ENCODE data around the gene STRADB.

The STRADB gene

GRCh38 chr2:201466050-201466675 is 14.6 kb downstream of the STRADB start:
- H3K4me2 ChIP-seq (ENCODE audit: low read length), result no peak overlapping the region
- no peaks in the 10 kb centered on the region for H3K79me2 ChIP-seq
- no peaks in the 10 kb centered on the region for H3K9me3 ChIP-seq (ENCODE audit: control insufficient read depth, low read length)
- H3K27me3 ChIP-seq (ENCODE audit: control insufficient read depth, insufficient read depth, low read length), result no peaks in the 10 kb centered on the region
- no peak overlapping the region for H3K27ac ChIP-seq
- no peak overlapping the region for H3K4me3 ChIP-seq (ENCODE audit: low read depth, low read length)
- H3K9ac ChIP-seq, result no peak overlapping the region
- TF ChIP-seq CTCF (IDR thresholded peaks at IDR 0.05), result no peak
- no peaks in the 10 kb centered on the region for H3K36me3 ChIP-seq (ENCODE audit: control insufficient read depth, insufficient read depth, low read length)
- H3K4me1 ChIP-seq, result no peaks in the 10 kb centered on the region
- H2AFZ ChIP-seq, result no peak overlapping the region

- Histone ChIP-seq H3K4me2 (ENCODE audit: low read length) (no peak overlapping the region), H3K36me3 (ENCODE audit: control insufficient read depth, insufficient read depth, low read length) (no peaks in the 10 kb centered on the region), H3K4me1 (no peaks in the 10 kb centered on the region), H3K27ac (no peak overlapping the region), H3K4me3 (ENCODE audit: low read depth, low read length) (no peak overlapping the region), H3K79me2 (no peaks in the 10 kb centered on the region), H3K27me3 (ENCODE audit: control insufficient read depth, insufficient read depth, low read length) (no peaks in the 10 kb centered on the region), H3K9me3 (ENCODE audit: control insufficient read depth, low read length) (no peaks in the 10 kb centered on the region), H2AFZ (no peak overlapping the region), H3K9ac (no peak overlapping the region)
- TF ChIP-seq CTCF (IDR thresholded peaks at IDR 0.05), result no peak
Observed at GRCh38 chr2:201467666-201468065, 16.1 kb downstream of the STRADB start.

- no peak overlapping the region for H3K9ac ChIP-seq
- H3K9me3 ChIP-seq (ENCODE audit: control insufficient read depth, low read length), result no peaks in the 10 kb centered on the region
- H3K36me3 ChIP-seq (ENCODE audit: control insufficient read depth, insufficient read depth, low read length), result no peaks in the 10 kb centered on the region
- TF ChIP-seq CTCF (IDR thresholded peaks at IDR 0.05), result no peak
- no peaks in the 10 kb centered on the region for H3K4me1 ChIP-seq
- H3K27ac ChIP-seq, result no peak overlapping the region
- no peaks in the 10 kb centered on the region for H3K79me2 ChIP-seq
- no peaks in the 10 kb centered on the region for H3K27me3 ChIP-seq (ENCODE audit: control insufficient read depth, insufficient read depth, low read length)
- no peak overlapping the region for H3K4me2 ChIP-seq (ENCODE audit: low read length)
- H3K4me3 ChIP-seq (ENCODE audit: low read depth, low read length), result no peak overlapping the region
- no peak overlapping the region for H2AFZ ChIP-seq
Observed at GRCh38 chr2:201470821-201471731, 19.5 kb downstream of the STRADB start.

GRCh38 chr2:201471732-201472393 is 20.3 kb downstream of the STRADB start:
- H3K9ac ChIP-seq, result no peak overlapping the region
- no peaks in the 10 kb centered on the region for H3K9me3 ChIP-seq (ENCODE audit: control insufficient read depth, low read length)
- no peaks in the 10 kb centered on the region for H3K4me1 ChIP-seq
- H2AFZ ChIP-seq, result no peak overlapping the region
- no peaks in the 10 kb centered on the region for H3K79me2 ChIP-seq
- no peak overlapping the region for H3K27ac ChIP-seq
- H3K4me2 ChIP-seq (ENCODE audit: low read length), result no peak overlapping the region
- no peak overlapping the region for H3K4me3 ChIP-seq (ENCODE audit: low read depth, low read length)
- H3K36me3 ChIP-seq (ENCODE audit: control insufficient read depth, insufficient read depth, low read length), result no peaks in the 10 kb centered on the region
- no peak for TF ChIP-seq CTCF (IDR thresholded peaks at IDR 0.05)
- no peaks in the 10 kb centered on the region for H3K27me3 ChIP-seq (ENCODE audit: control insufficient read depth, insufficient read depth, low read length)
